GM21619 (cell line): ENCODE data around the gene ONECUT2.

Experiments
- ATAC-seq: cut with Tn5 transposase; IDR thresholded peaks from one replicate; pipeline ENCODE4 v1.9.1; 2021; ENCODE audit not compliant: unreplicated experiment

ONECUT2 gene

GRCh38 chr18:57431002-57431382 lies 4.2 kb upstream of the ONECUT2 start:
- ATAC-seq, result no peak

DNA sequence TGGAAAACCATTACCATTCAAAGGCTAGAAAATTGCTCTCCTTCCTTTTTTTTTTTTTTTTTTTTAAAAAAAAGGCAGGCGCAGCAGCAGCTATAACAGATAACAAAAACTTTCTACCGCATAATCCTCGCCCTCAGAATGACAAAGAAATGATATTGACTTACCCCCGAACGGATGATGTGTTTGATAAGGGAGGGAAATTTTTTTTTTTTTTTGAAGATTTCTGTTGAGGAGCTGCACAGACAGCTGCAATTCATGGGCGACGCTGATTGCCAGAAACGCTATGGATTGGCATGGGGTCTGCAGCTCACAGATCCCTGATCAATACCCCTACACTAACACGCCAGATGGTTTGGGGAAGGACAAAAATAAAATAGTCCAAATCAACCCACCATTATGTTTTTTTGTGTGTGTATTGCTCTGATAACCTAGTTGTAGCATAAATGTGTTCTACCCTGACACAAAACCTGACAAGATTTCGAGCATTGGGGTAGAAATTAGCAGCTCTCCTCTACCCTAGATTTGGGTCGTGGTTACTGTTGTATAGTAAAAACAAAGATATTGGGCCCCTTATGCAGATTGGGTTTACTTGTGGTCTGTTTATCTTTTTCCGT lies 3.6 kb upstream of the ONECUT2 start:
- no peak for ATAC-seq

GRCh38 chr18:57432140-57432539 lies 3.0 kb upstream of the ONECUT2 start:
- ATAC-seq, result no peak

DNA sequence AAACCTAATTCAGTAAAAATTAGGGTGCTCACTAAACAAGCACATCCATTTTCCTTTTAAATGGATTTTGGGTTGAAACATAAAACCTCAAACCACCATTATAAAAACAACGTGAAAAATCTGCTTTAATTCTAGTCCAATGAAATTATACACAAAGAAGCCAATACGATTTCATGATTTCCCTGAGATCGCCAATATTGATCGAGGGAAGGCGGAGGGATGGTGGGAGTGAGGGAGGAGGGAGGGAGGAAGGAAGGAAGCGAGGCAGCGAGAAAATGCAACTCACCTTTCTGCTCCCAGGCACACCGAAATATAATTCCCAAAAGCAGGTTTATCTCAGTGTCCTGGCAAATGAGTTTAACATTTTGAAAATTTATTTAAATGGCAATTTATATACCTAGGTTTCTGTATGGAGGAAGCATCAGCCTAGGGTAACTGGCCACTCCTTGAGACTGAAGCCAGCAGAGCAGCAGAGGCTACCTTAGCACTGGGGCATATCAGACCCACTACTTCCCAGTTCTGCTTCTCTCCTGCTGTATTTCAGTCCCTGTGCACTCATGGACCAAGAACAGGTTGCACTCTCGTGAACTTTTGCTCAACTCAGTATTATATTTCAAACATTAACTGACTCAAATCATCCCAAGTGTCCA lies 2.3 kb upstream of the ONECUT2 start:
- ATAC-seq, result no peak

DNA sequence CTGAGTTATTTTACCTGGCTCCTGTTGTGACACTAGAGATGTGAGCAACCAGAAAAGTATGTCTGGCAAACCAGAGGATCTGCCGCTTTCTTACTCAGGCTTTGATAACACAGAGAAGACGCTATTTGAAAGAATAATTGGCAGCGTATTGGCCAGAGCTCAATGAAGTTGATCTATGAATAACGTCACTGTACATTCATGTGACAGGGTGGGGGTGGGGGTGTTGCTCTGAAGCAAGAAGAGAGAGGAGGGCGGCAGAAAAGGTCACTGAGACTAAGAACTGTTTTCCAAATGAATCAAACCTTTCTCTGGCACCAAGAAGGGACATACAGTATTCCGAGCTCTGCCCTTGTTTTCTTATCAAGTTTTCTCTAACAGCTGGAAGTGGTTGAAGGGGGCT lies 1.7 kb upstream of the ONECUT2 start:
- no peak for ATAC-seq

DNA sequence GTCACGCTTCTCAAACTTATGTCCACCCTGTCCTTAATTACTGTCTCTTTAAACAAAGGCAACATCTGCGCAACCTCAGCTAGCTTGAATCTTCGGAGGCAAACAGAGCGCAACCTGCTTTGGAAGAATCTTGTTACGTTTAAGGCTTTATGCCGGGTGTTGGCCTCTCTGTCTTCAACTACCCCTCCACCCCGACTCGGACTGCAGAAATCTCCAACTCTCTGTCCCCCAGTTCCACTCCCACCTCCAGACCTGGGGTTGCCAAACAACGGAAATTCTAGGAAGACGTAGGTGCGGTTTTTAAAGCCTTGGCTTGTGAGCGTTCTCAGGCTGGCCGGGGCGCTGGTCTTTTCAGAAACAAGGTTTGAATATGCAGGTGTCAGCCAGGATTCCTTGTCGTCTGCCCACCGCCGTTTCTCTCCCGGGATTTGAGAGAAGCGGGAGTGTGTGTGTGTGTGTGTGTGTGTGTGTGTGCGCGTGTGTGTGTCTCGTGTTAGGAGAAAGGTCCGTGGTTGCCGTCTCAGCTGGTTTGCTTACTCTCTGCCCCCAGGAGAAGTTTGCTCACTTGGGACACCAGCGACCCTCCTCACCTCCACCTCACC lies 1.1 kb upstream of the ONECUT2 start:
- no peak for ATAC-seq

DNA sequence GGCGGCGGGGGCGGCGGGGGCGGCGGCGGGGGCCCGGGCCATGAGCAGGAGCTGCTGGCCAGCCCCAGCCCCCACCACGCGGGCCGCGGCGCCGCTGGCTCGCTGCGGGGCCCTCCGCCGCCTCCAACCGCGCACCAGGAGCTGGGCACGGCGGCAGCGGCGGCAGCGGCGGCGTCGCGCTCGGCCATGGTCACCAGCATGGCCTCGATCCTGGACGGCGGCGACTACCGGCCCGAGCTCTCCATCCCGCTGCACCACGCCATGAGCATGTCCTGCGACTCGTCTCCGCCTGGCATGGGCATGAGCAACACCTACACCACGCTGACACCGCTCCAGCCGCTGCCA lies 644 bp downstream of the ONECUT2 start:
- no peak for ATAC-seq

DNA sequence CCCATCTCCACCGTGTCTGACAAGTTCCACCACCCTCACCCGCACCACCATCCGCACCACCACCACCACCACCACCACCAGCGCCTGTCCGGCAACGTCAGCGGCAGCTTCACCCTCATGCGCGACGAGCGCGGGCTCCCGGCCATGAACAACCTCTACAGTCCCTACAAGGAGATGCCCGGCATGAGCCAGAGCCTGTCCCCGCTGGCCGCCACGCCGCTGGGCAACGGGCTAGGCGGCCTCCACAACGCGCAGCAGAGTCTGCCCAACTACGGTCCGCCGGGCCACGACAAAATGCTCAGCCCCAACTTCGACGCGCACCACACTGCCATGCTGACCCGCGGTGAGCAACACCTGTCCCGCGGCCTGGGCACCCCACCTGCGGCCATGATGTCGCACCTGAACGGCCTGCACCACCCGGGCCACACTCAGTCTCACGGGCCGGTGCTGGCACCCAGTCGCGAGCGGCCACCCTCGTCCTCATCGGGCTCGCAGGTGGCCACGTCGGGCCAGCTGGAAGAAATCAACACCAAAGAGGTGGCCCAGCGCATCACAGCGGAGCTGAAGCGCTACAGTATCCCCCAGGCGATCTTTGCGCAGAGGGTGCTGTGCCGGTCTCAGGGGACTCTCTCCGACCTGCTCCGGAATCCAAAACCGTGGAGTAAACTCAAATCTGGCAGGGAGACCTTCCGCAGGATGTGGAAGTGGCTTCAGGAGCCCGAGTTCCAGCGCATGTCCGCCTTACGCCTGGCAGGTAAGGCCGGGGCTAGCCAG lies 1.2 kb downstream of the ONECUT2 start:
- ATAC-seq, result no peak

- no peak for ATAC-seq
These were observed 1.8 kb downstream of the ONECUT2 start for GRCh38 chr18:57436965-57437333.

DNA sequence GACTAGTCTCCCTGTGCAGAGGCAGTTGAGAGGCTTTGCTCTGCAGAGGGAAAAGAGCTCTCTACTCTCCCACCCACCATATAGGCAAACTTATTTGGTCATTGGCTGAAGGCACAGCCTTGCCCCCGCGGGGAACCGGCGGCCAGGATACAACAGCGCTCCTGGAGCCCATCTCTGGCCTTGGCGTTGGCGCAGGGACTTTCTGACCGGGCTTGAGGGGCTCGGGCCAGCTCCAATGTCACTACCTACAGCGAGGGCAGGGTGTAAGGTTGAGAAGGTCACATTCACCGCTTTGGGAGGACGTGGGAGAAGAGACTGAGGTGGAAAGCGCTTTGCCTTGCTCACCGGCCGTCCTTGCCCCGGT lies 2.2 kb downstream of the ONECUT2 start:
- ATAC-seq, result no peak

DNA sequence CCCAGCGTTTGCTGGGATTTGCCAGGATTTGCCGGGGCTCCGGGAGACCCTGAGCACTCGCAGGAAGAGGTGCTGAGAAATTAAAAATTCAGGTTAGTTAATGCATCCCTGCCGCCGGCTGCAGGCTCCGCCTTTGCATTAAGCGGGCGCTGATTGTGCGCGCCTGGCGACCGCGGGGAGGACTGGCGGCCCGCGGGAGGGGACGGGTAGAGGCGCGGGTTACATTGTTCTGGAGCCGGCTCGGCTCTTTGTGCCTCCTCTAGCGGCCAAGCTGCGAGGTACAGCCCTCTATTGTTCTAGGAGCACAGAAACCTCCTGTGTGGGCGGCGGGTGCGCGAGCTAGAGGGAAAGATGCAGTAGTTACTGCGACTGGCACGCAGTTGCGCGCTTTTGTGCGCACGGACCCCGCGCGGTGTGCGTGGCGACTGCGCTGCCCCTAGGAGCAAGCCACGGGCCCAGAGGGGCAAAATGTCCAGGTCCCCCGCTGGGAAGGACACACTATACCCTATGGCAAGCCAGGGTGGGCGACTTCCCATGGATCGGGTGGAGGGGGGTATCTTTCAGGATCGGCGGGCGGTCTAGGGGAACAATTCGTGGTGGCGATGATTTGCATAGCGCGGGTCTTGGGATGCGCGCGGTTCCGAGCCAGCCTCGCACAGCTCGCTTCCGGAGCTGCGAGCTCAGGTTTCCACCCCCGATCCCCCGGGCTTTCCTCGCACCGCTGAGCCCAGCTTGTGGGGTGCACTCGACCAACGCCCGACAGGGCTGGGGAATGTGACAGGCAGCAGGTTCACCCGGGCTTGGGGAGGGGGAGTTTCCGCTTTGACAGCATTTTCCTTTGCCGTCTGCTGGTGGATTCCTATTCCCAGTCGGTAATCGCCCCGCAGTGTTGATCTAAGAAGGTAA lies 2.8 kb downstream of the ONECUT2 start:
- no peak for ATAC-seq

GRCh38 chr18:57438743-57439608 lies 3.8 kb downstream of the ONECUT2 start:
- ATAC-seq, result no peak

- no peak for ATAC-seq
These were observed 4.4 kb downstream of the ONECUT2 start for GRCh38 chr18:57439609-57439968.

GRCh38 chr18:57439985-57440330 lies 4.8 kb downstream of the ONECUT2 start:
- ATAC-seq, result no peak

GRCh38 chr18:57440331-57441070 lies 5.3 kb downstream of the ONECUT2 start:
- no peak for ATAC-seq

DNA sequence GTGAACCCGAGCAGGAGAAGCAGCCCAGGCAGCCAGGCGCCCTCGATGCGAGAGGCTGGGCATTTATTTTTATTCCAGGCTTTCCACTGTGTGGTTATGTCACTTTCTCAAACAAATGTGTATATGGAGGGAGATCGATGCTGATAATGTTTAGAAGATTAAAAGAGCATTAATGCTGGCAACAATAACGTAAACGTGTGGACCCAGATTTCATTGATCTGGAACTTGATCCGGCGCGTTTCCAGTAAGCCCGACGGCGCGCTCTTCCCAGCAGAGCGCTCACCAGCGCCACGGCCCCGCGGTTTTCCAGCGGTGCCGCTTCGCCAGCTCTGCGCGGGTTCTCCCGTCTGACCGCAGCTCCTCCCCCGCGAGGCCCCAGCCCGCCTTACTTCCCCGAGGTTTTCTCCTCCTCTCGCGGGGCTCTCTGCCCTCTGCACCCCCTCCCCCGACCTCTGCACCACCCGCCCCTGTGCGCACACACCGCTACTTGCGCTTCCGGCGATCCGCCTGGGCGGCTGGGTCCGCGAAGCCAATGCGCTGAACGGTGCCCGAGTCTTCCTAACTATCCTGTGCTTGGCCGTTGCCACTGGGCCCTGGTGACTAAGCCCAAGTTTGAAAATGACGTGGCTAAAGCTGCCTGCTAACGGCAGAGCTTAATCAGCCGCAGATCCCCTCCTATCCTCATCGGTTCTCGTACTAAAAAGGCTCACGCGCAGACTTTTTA lies 6.1 kb downstream of the ONECUT2 start:
- peak; percentile 45 for ATAC-seq

DNA sequence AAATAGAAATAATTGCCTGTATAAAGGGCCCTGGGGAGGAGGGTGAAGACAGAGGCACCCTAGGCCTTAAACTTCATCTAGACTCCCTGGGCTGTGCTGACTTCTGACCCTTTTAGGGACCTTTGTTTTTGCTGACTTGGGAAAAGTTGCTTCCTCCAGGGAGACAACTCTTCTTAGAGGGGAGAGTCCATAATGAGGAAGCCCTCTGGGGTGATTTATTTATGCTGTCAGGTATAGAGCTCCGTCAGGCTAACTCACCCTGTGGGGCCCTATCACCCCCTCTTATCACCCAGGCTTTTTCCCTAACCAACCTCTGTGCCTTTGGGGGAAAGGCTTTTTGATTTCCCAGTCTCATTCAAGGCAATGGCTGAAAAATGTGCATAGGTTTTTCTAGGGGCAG lies 8.1 kb downstream of the ONECUT2 start:
- ATAC-seq, result no peak

DNA sequence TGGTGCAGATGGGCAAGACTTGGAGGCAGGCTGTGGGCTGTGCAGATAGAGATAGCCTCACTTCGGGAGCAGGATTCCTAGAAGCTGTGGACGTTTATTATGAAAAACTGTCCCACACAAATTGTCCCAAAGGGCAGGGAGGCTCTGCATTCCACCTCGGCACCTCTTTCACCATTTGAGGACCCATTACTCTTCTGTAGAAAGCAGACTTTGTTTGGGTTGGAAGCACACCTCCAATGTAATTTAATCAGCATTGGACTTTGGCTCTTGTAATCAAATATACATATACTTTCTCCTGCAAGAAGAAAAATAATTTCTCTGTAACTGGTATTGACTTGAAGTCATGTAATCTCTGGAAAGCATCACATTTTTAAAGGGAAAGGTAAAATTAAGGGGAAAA lies 8.5 kb downstream of the ONECUT2 start:
- no peak for ATAC-seq

- no peak for ATAC-seq
These were observed 9.2 kb downstream of the ONECUT2 start for GRCh38 chr18:57444301-57444759.
